Hematopoietic multipotent progenitor cell (in vitro differentiated cells): Measurements from ENCODE around the gene HECTD3. TPM values are rescaled to one million over a fixed set of nuclear protein-coding genes. Genes with fewer than 3 reads are reported as not detected.
"Not testable (repeated sequence)": the region's sequence is repeated elsewhere in the genome, so short reads cannot be mapped to it uniquely, and the experiment has no call there.

Source experiments
- DNase-seq, 3 donors: peaks; one replicate each; pipeline ENCODE4 v3.0.0-alpha.2; 2011 to 2015; ENCODE audit warnings: low read depth in 2 of 3, low spot score in 2 of 3
- total RNA-seq: library from RNA; depleted of rRNA; stranded (reverse); fragments of >200 nt; gene quantifications from one replicate; pipeline ENCODE4 v1.2.3, GENCODE V29; 2012

The HECTD3 gene
- total RNA-seq, 1 donor, result 27.2 TPM

- DNase-seq, result no peak
Observed at GRCh38 chr1:44994309-44994898, 16.7 kb downstream of the HECTD3 start.

DNA sequence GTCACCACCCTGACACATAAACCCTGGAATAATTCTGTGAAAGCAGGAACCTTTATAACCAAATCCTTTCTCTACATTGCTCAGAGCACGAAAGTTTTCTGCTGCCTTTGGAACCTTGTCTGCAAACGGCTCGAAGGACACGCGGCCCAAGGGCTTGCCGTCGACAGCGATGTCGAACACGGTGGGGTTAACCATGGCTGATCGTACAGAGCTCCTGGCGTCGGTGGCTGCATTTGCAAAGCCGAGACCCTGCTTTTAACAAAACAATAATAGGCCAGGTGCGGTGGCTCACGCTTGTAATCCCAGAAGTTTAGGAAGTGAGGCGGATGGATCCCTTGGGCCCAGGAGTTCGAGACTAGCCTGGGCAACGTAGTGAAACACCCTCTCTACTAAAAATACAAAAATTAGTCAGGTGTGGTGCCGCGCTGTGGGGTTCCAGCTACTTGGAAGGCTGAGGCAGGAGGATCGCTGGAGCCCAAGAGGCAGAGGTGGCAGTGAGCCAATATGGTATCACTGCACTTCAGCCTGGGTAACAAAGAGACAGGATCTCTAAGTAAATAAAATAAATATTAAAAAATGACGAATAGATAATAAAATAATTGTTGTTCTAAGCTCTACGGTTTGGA lies 22.5 kb downstream of the HECTD3 start:
- DNase-seq, result no peak

- no peak for DNase-seq
Observed at GRCh38 chr1:44985747-44986359, 25.3 kb downstream of the HECTD3 start.

DNA sequence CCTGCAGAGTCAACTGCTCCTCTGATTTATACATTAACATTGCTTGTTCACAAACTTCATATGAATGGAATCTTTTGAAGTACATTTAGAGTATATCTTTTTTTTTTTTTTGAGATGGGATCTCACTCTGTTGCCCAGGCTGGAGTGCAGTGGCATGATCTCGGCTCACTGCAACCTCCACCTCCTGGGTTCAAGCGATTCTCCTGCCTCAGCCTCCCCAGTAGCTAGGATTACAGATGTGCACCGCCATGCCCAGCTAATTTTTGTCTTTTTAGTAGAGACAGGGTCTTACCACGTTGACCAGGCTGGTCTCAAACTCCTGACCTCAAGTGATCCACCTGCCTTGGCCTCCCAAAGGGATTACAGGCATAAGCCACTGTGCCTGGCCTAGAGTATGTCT lies 33.8 kb downstream of the HECTD3 start:
- not testable (repeated sequence) for DNase-seq

DNA sequence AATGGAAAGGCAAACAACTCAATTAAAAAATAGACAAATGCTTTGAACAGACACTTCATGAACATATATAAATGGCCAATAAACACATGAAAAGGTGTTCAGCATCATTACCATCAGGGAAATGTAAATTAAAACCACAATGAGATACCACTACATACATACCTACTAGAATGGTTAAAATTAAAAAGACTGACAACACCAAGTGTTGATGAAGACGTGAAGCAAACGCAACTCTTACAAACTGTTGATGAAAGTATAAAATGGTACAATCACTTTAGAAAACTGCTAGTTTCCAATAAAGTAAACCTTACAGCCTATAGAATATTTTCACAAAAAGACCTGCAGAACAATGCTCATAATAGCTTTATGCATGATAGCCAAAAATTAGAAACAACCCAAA lies 34.9 kb downstream of the HECTD3 start:
- DNase-seq, result no peak

DNA sequence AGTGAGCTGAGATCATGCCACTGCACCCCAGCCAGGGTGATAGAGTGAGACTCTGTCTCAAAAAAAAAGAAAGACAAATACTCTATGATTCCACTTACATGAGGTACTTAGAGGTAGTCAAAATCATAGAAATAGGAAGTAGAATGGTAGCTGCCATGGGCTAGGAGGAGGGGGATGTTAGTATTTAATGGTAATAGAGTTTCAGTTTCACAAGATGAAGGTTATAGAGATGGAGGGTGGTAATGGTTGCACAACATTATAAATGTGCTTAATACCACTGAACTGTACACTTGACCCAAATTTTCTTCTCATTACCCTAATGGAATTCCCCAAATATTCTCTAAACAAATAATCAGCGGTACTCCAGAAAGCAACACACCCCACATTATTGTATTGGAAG lies 37.5 kb downstream of the HECTD3 start:
- no peak for DNase-seq

GRCh38 chr1:44970317-44970716 lies 40.8 kb downstream of the HECTD3 start:
- no peak for DNase-seq

GRCh38 chr1:44964396-44964795 lies 46.7 kb downstream of the HECTD3 start:
- DNase-seq, result no peak

- no peak for DNase-seq
Observed at GRCh38 chr1:44962729-44963128, 48.4 kb downstream of the HECTD3 start.

- not testable (repeated sequence) for DNase-seq
Observed at GRCh38 chr1:44962022-44962421, 49.1 kb downstream of the HECTD3 start.

GRCh38 chr1:44957566-44957965 lies 53.6 kb downstream of the HECTD3 start:
- not testable (repeated sequence) for DNase-seq

GRCh38 chr1:44956077-44956476 lies 55.0 kb downstream of the HECTD3 start:
- DNase-seq, result not testable (repeated sequence)

Other genes with a start within 250 kb of the HECTD3 start
- 3,219 TPM for gene RPS8, start 235.8 kb downstream of the HECTD3 start, total RNA-seq
- gene BEST4, start 223.2 kb downstream of the HECTD3 start, total RNA-seq, result 0.27 TPM
- 48.5 TPM for gene PLK3, start 210.9 kb downstream of the HECTD3 start, total RNA-seq
- gene DYNLT4, start 204.0 kb downstream of the HECTD3 start, total RNA-seq, result 2.2 TPM
- gene BTBD19, start 202.8 kb downstream of the HECTD3 start, total RNA-seq, result 3.5 TPM
- 0.27 TPM for gene PTCH2, start 168.1 kb downstream of the HECTD3 start, total RNA-seq
- 13.7 TPM for gene EIF2B3, start 24.7 kb downstream of the HECTD3 start, total RNA-seq
- 290 TPM for gene UROD, start 930 bp upstream of the HECTD3 start, total RNA-seq
- 2.7 TPM for gene ZSWIM5, start 195.3 kb upstream of the HECTD3 start, total RNA-seq